Measurements from ENCODE around the gene NSD1. TPM values are rescaled to one million over a fixed set of nuclear protein-coding genes. Genes with fewer than 3 reads are reported as not detected.
"Not testable (repeated sequence)": the region's sequence is repeated elsewhere in the genome, so short reads cannot be mapped to it uniquely, and the experiment has no call there.

The NSD1 gene
- total RNA-seq, 1 experiment from 2014 or later = 49.1 TPM

DNA sequence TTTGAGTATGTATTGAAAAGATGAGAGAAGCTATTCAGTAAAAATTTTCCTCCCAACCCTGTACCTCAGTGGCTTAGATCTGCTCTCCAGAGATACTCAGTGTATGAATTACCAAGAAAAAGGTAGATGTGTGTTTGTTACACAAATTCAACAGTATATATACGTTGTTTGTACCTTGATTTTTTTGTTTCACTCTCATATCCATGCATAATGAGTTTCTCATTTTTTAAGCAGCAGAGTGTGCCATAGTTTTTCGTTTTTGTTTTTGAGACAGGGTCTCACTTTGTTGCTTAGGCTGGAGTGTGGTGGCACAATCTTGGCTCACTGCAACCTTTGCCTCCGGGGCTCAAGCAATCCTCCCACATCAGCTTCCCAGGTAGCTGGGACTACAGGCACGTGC, 92.2 kb downstream of the NSD1 start:
- no peak for DNase-seq (ENCODE audit: extremely low read depth, low read depth)

DNA sequence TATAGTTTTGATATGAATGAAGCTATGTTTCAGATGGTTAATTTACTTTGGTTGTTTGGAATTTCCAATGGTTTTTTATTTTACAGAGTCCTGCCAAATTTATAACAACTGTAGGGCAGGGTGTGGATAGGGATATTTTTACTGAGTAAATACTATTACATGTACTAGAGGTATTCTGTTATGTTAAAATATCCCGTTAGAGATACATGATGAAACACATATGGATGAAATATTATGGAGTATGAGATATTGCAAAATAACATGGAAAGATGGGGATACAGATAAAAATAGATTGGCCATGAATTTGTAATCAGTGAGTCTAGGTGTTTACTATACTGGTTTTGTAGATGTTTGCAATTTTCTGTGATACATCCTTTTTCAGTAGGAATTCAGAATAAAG, 93.3 kb downstream of the NSD1 start:
- no peak for DNase-seq (ENCODE audit: extremely low read depth, low read depth)

DNA sequence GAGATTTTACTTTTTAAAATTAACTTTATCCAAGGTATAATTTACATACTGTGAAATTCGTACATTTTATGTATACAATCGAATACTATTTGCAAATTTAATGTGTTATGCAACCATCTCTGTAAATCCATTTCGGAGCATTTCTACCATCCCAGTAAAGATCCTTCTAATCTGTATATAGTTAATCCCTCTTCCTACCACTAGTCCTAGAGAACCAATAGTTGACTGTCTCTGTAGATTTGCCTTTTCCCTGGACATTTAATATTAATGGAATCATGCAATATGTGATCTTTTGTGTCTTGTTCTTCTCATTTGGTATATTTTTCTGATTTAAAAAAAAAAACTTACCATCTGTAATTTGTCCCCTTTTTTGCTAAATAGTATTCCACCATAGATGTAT, 95.2 kb downstream of the NSD1 start:
- DNase-seq (ENCODE audit: extremely low read depth, low read depth) = no peak

DNA sequence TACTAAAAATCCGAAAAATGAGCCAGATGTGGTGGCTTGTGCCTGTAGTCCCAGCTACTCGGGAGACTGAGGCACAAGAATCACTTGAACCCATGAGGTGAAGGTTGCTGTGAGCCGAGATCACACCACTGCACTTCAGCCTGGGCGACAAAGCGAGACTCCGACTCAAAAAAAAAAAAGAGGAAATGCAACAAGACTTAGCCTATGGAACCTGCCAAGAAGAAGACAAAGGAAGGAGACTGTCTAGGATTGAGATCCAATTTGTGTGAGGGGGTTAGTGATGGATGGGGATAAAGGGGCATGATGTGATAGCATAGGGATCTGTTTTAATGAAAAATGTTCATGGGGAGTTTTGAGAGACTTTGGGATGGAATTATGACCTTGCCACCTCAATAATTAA, 97.1 kb downstream of the NSD1 start:
- no peak for DNase-seq (ENCODE audit: extremely low read depth, low read depth)

DNA sequence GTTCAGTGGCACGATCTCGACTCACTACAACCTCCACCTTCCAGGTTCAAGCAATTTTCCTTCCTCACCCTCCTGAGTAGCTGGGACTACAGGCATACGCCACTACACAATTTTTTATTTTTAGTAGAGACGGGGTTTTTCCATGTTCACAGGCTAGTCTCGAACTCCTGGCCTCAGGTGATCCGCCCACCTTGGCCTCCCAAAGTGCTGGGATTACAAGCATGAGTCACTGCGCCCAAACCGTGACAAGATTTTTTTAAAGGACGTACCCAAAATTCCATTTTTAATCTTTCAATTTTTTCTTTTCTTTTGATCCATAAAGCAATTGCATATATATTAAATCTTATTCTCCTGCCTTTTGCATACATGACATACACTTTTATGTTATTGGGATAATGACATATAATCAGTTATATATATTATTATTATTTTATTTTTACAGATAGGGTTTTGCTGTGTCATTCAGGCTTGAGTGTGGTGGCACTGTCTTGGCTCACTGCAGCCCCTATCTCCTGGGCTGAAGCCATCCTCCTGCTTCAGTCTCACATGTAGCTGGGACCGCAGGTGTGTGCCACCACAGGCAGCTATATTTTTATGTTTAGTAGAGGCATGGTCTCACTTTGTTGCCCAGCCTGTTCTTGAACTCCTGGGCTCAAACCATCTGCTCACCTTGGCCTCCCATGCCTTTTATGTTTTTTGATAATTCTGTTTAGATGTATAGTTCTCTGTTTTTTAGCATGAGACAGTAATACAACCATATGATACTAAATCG, 98.1 kb downstream of the NSD1 start:
- no peak for DNase-seq (ENCODE audit: extremely low read depth, low read depth)

DNA sequence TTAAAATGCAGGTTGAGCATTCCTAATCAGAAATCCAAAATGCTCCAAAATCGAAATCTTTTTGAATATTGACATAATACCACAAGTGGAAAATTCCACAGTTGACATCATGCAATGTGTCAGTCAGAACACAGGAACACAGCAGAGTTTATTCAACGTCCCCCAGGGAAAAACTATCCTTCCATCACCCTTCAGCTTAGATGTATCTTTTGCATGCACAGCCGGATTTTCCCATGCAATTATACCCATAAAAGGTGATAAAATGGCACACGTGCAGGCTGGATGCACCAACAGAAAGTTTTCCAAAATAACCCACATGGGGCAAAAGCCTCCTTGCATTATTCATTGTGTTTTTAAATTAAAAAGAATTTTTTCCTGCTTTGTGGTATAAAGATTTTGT, 98.8 kb downstream of the NSD1 start:
- no peak for DNase-seq (ENCODE audit: extremely low read depth, low read depth)

DNA sequence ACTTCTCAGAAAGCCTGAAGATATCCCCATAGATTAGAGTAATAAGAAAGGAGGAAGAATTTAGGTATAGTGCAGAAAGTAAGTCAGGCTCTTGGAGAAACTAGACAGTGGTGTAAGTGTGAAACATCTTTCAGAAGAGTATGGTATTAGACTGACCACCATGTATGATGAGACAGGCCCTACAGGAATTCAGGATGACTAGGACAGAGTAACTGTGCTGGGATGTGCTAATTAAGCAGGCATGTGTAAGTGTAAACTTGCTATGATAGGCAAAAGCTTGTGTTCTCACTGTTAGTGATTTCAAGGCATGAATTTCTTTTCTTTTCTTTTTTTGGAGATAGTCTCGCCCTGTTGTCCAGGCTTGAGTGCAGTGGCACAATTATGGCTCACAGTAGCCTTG, 99.2 kb downstream of the NSD1 start:
- DNase-seq (ENCODE audit: extremely low read depth, low read depth) = no peak

DNA sequence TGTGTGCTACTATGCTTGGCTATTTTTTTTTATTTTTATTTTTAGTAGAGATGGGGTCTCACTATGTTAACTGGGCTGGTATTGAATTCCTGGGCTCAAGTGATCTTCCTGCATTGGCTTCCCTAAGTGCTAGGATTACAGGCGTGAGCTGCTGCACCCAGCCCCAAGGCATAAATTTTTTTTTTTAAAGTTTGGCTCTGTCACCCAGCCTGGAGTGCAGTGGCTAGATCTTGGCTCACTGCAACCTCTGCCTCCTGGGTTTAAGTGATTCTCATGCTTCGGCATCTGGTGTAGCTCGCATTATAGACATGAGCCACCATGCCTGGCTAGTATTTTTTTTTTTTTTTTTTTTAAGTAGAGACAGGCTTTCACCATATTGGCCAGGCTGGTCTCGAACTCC, 99.6 kb downstream of the NSD1 start:
- no peak for DNase-seq (ENCODE audit: extremely low read depth, low read depth)

DNA sequence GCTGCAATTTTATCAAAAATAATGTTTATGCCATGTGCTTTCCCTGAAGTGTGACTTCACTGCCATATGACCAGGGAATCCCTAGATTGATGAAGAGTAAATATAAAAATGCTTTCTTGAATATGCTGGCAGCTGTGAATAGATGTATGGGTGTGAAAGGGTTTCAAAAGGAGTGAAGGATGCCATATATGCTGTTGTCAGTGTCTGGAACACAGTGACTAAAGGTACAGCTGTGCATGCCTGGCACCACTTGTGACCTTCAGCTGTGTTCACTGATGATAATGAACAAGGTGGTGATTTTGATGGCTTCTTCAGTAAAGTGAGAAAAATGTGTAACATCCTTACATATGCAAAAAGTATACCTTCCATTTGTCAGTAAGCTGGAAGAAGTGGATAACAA, 100.2 kb downstream of the NSD1 start:
- no peak for DNase-seq (ENCODE audit: extremely low read depth, low read depth)

DNA sequence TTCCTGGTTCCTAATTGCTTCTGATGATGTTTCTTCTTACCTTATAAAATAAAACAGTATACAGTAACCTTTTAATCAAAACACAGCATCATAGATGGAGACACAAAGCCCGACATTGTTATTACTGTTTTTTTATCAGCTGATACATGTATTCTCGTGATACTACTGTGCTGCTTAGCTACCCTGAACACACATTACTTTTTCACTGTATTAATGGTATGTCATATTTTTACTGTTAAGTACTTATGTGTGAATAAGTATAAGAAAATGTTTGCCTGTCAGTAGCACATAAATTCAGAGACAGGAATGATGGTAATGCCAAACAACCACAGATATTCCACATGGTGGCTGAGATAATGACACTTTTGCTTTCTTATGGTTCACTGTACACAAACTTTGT, 101.3 kb downstream of the NSD1 start:
- DNase-seq (ENCODE audit: extremely low read depth, low read depth) = no peak

DNA sequence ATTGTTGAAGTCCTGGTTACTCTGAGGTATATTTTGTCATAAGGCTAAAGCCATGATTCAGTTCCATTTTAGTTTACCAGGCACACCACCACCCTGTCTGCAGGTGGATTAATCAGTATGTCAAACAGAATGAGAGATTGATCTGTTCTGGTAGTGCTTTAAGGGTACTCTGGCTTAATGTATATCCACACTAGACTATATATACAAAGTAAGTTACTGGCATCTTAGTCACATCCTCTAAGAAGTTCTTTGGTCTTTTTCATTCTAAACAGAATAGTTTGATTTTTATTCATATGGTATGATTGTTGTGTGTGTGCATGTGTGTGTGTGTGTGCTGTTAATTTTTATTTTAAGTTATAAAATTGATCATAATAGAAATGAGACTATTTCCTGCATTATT, 108.2 kb downstream of the NSD1 start:
- no peak for DNase-seq (ENCODE audit: extremely low read depth, low read depth)

DNA sequence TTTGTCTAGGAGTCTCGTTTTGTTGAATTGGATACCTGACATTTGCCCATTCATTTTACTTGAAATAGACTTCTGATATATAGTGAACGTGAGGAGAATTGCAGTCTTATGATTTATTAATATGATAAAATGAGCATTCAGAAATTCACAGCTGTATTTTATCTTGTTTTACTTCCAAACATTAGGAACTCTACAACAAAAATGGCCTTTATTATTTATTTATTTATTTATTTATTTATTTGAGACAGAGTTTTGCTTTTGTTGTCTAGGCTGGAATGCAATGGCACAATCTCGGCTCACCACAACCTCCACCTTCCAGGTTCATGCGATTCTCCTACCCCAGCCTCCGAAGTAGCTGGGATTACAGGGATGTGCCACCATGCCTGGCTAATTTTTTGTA, 108.7 kb downstream of the NSD1 start:
- no peak for DNase-seq (ENCODE audit: extremely low read depth, low read depth)

DNA sequence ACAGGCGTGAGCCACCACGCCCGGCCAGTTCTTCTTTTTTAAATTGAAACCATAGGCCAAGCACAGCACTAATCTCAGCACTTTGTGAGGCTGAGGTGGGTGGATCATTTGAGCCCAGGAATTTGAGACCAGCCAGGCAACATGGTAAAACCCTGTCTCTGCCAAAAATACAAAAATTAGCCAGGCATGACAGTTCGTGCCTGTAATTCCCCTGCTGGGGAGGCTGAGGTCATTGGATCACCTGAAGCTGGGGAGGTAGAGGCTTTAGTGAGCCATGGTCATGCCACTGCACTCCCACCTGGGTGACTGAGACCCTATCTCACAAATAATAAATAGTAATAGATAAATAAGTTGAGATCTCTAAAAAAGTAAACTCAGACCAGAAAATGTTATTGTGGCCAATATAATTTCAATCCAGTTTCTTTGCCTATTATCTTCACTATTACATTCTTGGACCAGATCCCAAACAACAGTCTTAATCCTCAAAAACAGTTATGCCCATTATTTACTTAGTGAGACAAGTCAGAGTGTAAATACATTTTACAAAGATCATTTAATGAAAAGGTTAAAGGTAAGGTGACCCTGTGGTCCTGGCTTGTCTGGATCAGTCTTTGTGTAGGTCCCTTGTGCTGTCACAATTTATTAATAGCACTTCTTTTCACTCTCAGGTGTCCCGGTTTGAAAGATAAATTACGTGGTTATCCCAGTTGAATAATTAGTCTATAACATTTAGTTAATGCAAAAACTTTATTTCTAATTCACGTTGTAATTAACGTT, 116.4 kb downstream of the NSD1 start:
- no peak for DNase-seq (ENCODE audit: extremely low read depth, low read depth)

DNA sequence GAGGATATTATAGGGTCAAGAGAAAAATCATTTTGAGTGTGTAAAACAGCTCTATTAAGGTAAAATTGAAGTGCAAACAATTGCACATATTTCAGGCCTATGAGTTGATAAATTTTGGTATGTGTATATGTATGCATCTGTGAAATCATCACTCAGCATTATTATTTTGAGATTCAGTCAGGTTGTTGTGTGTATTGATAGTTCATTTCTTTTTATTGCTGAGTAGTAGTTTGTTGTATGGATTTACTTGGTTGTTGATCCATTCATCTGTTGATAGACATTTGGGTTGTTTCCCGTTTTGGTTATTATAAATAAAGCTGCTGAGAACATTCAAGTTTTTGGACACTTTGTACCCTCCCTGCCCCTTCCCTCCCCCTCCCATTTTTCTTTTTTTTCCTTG, 119.7 kb downstream of the NSD1 start:
- no peak for DNase-seq (ENCODE audit: extremely low read depth, low read depth)

DNA sequence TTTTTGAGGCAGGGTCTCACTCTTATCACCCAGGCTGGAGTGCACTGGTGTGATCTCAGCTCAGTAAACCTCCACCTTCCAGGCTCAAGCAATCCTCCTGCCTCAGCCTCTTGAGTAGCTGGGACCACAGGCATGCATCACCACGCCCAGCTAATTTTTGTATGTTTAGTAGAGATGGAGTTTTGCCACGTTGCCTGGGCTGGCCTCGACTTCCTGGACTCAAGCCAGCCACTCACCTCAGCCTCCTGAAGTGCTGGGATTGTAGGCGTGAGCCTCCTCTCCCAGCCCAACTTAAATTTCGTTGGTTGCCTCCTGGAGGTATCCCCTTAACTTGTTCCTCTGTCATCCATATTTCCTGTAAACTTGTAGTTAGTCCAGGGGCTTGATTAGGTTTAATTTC, 122.7 kb downstream of the NSD1 start:
- DNase-seq (ENCODE audit: extremely low read depth, low read depth) = no peak

DNA sequence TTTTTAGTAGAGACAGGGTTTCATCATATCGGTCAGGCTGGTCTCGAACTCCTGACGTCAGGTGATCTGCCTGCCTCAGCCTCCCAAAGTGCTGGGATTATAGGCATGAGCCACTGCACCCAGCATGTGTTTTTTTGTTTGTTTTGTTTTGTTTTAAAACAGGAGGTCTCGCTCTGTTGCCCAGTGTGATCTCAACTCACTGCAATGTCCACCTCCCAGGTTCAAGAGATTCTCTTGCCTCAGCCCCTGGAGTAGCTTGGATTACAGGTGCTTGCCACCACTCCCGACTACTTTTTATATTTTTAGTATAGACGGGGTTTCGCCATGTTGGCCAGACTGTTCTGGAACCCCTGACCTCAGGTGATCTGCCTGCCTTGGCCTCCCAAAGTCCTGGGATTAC, 125.1 kb downstream of the NSD1 start:
- not testable (repeated sequence) for DNase-seq (ENCODE audit: extremely low read depth, low read depth)

DNA sequence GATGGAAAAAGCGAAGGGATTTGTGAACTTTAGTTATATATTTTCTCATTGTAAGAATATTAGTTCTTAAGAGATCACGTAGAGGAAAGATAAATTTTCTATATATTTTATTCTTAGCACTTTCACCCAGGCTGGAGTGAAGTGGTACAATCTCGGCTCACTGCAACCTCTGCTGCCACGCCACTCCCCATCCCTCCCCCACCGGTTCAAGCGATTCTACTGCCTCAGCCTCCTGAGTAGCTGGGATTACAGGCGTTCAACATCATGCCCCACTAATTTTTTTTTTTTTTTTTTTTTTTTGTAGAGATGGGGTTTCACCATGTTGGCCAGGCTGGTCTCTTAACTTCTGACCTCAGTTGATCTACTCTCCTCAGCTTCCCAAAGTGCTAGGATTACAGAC, 127.4 kb downstream of the NSD1 start:
- no peak for DNase-seq (ENCODE audit: extremely low read depth, low read depth)

DNA sequence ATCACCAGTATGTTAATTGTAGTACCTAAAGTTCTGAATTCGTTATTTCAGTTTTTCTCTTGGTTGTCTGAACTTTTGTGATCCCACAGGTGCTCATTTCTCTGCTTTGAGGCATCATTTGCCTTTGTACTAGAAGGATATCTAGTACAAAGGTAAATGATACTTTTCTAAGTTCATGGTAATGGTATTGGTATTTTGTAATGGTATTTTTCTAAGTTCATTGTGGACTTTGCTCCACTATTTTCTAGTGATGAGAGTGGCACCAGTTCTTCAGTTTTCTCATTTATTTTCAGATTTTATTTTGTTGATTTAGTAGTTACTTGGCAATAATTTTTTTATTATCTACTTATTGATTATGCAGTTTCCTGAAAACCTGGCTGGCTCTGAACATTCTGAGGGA, 127.9 kb downstream of the NSD1 start:
- DNase-seq (ENCODE audit: extremely low read depth, low read depth) = no peak

DNA sequence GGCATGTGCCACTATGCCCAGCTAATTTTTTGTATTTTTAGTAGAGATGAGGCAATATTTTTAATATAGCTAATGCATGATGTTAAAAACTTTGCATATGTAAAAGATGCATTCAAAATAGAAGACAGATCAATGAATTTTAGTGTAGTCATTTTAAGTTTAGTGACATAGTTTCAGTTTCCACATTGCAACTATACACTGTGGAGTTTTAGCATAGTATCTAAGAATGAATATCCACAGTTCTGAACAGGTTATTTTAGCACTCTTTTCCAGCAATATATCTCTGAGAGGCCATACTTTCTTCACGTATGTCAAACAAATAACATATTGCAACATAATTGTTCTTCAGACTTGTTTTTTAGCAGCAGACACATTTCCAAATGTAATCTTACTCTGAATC, 130.6 kb downstream of the NSD1 start:
- no peak for DNase-seq (ENCODE audit: extremely low read depth, low read depth)

DNA sequence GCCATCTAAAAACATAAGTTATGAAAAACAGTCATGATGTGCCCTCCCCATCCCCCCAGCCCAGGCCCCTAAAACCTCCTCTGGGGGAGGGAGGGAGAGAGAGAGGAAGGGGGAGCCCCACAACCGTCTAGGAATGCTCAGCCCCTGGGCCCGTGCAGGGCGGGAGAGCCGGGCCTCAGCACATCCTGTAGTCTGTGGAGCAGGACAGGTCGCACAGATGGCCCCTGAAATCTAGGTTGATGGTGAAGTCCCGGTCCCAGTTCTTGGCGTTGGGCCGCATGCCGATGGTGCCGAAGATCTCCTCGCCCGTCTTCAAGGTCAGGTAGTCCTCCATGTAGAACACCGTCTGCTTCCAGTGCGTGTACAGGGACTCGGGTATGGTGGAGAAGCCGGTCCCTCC, 131.8 kb downstream of the NSD1 start:
- no peak for DNase-seq (ENCODE audit: extremely low read depth, low read depth)

DNA sequence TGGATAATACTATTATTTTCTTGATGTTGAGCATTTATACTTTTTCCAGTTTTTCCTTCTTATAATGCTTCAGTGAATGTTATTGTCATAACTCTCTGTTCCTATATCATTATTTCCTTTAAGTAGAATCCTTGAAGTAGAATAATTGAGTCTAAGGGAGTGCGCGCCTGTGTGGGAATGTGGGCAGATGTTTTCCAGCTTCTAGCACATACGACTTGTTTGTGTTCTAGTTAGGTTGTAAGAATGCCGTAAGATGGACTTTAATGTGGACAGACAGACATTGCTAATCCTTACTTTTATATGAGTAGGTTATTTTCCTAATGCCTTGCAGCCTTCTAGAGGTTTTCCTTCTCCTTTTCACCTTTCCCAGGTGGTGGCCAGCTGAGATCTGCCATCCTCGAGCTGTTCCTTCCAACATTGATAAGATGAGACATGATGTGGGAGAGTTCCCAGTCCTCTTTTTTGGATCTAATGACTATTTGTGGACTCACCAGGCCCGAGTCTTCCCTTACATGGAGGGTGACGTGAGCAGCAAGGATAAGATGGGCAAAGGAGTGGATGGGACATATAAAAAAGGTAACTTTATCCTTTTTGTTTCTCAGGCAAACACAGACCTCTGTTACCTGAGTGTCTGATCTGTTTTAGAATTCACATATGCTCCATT, 135.8 kb downstream of the NSD1 start:
- no peak for DNase-seq (ENCODE audit: extremely low read depth, low read depth)

DNA sequence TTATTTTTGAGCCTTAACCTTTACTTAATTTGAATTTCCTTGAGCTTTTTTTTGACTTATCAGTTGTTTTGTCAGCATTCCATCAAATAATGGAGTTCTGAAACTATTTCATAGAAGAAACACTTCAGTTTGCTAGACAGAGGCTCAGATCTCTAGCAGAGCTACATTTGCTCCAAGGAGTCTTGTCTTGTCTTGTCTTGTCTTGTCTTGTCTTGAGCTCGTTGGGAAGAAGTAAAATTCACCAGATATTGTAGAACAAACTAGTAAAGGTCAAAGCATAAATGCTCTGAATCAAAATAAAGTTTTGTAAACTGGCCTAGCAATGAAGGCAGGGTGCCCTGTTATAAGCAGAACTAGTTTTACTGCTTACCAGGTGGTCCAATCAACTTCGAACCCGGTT, 136.4 kb downstream of the NSD1 start:
- no peak for DNase-seq (ENCODE audit: extremely low read depth, low read depth)
